Measurements from ENCODE around the gene ITGB3.
"Not testable (repeated sequence)": the region's sequence is repeated elsewhere in the genome, so short reads cannot be mapped to it uniquely, and the experiment has no call there.

The ITGB3 gene

GRCh38 chr17:47223007-47223406 is 30.6 kb upstream of the ITGB3 start:
- DNase-seq (ENCODE audit: low spot score) = no peak

- DNase-seq (ENCODE audit: low spot score) = no peak
These were observed 30.2 kb upstream of the ITGB3 start for GRCh38 chr17:47223460-47223859.

GRCh38 chr17:47224077-47224476 is 29.6 kb upstream of the ITGB3 start:
- not testable (repeated sequence) for DNase-seq (ENCODE audit: low spot score)

- DNase-seq (ENCODE audit: low spot score) = no peak
These were observed 28.7 kb upstream of the ITGB3 start for GRCh38 chr17:47224966-47225365.

GRCh38 chr17:47225436-47225858 is 28.2 kb upstream of the ITGB3 start:
- DNase-seq (ENCODE audit: low spot score) = no peak

- DNase-seq (ENCODE audit: low spot score) = no peak
These were observed 27.5 kb upstream of the ITGB3 start for GRCh38 chr17:47225911-47226688.

- no peak for DNase-seq (ENCODE audit: low spot score)
These were observed 25.8 kb upstream of the ITGB3 start for GRCh38 chr17:47227862-47228261.

- DNase-seq (ENCODE audit: low spot score) = peak; percentile 81
These were observed 23.8 kb upstream of the ITGB3 start for GRCh38 chr17:47229535-47230443.

GRCh38 chr17:47230864-47231263 is 22.8 kb upstream of the ITGB3 start:
- no peak for DNase-seq (ENCODE audit: low spot score)

GRCh38 chr17:47231334-47231733 is 22.3 kb upstream of the ITGB3 start:
- DNase-seq (ENCODE audit: low spot score) = no peak

GRCh38 chr17:47231866-47232265 is 21.8 kb upstream of the ITGB3 start:
- no peak for DNase-seq (ENCODE audit: low spot score)

GRCh38 chr17:47232465-47232864 is 21.2 kb upstream of the ITGB3 start:
- DNase-seq (ENCODE audit: low spot score) = no peak

- DNase-seq (ENCODE audit: low spot score) = no peak
These were observed 18.1 kb upstream of the ITGB3 start for GRCh38 chr17:47235506-47235905.

- no peak for DNase-seq (ENCODE audit: low spot score)
These were observed 17.7 kb upstream of the ITGB3 start for GRCh38 chr17:47235923-47236322.

- no peak for DNase-seq (ENCODE audit: low spot score)
These were observed 15.8 kb upstream of the ITGB3 start for GRCh38 chr17:47237841-47238240.

GRCh38 chr17:47238321-47239010 is 15.2 kb upstream of the ITGB3 start:
- DNase-seq (ENCODE audit: low spot score) = no peak

- no peak for DNase-seq (ENCODE audit: low spot score)
These were observed 14.0 kb upstream of the ITGB3 start for GRCh38 chr17:47239619-47239966.

GRCh38 chr17:47239967-47240651 is 13.5 kb upstream of the ITGB3 start:
- DNase-seq (ENCODE audit: low spot score) = no peak

GRCh38 chr17:47240806-47241205 is 12.8 kb upstream of the ITGB3 start:
- no peak for DNase-seq (ENCODE audit: low spot score)

GRCh38 chr17:47242648-47243047 is 11.0 kb upstream of the ITGB3 start:
- DNase-seq (ENCODE audit: low spot score) = no peak

- no peak for DNase-seq (ENCODE audit: low spot score)
These were observed 9.7 kb upstream of the ITGB3 start for GRCh38 chr17:47243737-47244598.

Measured in HuH-7.5 (cell line).